Kidney capillary endothelial cell (primary cell): ENCODE measurements around the gene TGFB2.
A peak's percentile ranks its signal among the peaks of the same experiment; 100 is the strongest.
"Not testable (repeated sequence)": the region's sequence is repeated elsewhere in the genome, so short reads cannot be mapped to it uniquely, and the experiment has no call there.

Experiments
- DNase-seq: peaks from one replicate; pipeline ENCODE4 v3.0.0-alpha.2; 2018; ENCODE audit warnings: low spot score

TGFB2 gene

DNA sequence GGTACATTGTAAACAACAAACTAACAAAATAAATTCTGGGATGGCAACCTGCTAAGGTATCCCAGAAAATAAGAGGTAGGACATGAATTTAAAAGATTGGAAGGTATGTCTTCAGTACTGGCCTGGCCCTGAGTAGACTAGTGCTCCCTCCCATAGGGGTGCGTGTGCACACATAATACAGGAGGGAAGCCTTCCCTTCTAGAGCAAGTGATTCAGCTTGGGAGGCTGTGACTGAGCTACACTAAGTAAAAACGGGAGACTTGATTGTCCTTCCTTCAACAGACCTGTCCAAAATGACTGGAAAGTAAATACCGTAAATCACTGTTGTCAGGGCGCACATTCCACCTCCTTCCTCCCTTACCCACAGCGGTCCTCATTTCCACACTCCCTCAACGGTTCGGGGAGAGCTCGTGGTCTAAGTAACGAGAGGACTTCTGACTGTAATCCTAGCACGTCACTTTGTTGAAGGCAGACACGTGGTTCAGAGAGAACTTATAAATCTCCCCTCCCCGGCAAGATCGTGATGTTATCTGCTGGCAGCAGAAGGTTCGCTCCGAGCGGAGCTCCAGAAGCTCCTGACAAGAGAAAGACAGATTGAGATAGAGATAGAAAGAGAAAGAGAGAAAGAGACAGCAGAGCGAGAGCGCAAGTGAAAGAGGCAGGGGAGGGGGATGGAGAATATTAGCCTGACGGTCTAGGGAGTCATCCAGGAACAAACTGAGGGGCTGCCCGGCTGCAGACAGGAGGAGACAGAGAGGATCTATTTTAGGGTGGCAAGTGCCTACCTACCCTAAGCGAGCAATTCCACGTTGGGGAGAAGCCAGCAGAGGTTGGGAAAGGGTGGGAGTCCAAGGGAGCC lies at the start of gene TGFB2:
TGFB2 (plus strand) TSS at position 523 of the 859 bp plus-strand sequence. CDS start 1,366 bp downstream, outside the sequence.
- no peak for DNase-seq

- DNase-seq, result no peak
Observed at GRCh38 chr1:218296162-218296561, 49.0 kb upstream of the TGFB2 start.

GRCh38 chr1:218297461-218297860 lies 47.7 kb upstream of the TGFB2 start:
- DNase-seq, result no peak

DNA sequence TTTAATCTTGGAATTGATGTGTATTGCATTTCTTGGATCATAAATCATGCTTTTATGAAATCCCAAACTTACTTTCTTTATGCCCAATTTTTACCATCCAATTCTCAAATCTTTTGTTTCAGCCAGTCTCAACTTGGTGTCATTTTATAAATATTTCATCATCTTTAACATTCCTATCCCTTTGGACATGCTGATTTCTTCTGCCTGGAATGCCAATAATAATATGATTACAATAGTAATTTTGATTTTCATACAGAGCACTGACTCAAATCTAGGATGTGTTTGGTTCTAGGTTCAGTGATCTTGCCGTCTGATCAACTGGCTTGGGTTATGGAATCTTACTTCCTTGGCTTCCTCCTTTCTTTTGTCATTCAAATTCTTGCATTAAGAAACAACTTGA lies 47.3 kb upstream of the TGFB2 start:
- DNase-seq, result no peak

DNA sequence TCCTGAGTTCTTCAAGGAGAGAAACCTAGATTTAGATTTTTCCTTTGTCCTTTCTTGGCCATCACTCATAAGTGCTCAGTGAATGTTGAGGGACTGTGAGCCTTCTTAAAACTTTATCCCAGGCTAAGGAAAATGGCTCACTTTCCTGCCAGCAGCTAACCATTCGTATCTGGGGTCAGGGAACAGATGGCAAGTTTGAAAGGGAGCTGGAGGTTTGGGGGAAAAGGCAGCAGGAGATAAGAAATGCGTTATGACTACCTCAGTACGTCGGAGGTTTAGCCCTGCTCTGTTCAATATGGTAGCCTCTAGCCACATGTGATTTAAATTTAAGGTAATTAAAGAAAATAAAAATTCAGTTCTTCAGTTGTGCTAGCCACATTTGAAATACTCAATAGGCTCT lies 46.7 kb upstream of the TGFB2 start:
- DNase-seq, result no peak

- peak; percentile 22 for DNase-seq
Observed at GRCh38 chr1:218299416-218299815, 45.7 kb upstream of the TGFB2 start.

GRCh38 chr1:218301217-218301616 lies 43.9 kb upstream of the TGFB2 start:
- no peak for DNase-seq

GRCh38 chr1:218302155-218302554 lies 43.0 kb upstream of the TGFB2 start:
- DNase-seq, result no peak

GRCh38 chr1:218303176-218303879 lies 41.8 kb upstream of the TGFB2 start:
- no peak for DNase-seq

- DNase-seq, result no peak
Observed at GRCh38 chr1:218304281-218305039, 40.7 kb upstream of the TGFB2 start.

DNA sequence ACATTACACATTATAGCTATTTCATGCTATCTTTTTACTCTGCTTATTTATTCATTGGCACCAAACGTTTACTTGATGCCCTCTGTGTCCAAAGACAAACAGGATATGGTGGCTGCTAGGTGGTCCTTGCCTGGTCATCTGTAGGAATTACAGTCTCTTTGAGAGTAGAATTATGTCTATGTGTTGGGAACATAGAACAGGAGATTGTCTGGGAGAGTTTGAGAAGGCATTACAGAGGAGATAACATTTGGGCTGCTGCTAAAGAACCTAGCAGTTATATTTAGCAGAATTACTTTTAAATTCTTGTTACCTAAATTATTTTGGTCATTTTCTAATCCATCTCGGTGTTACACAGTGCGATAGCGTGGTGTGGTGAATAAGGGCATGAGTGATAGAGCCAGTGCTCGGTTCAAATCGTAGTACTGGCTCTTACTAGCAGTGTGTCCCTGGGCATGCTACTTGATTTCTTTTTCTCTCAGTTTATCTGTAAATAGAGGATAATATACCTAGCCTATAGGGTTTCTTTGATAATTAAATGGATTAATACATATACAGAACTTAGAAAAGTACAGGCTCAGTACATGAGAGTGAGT lies 39.6 kb upstream of the TGFB2 start:
- no peak for DNase-seq

DNA sequence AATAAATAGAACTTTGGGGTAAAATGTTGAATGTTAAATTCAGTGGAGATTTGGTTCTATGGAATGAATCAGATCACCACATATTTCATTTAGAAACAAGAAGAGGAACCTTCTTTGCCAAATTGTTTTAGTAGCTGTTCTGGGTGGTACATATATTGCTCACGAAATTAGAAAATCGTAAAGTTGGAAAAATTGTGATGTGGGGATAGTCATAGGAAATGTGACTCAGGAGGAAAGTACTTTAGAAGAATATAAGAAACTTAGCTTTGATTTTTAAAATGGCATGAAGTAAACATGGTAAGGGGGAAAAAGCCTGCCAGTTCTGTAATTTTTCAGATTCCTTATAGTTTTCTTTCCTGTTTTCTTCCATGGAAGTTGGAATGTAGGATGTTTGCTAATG lies 32.6 kb upstream of the TGFB2 start:
- peak; percentile 18 for DNase-seq

GRCh38 chr1:218314316-218314715 lies 30.8 kb upstream of the TGFB2 start:
- no peak for DNase-seq

GRCh38 chr1:218315638-218316037 lies 29.5 kb upstream of the TGFB2 start:
- no peak for DNase-seq

- no peak for DNase-seq
Observed at GRCh38 chr1:218317061-218317460, 28.1 kb upstream of the TGFB2 start.

GRCh38 chr1:218320182-218320581 lies 25.0 kb upstream of the TGFB2 start:
- not testable (repeated sequence) for DNase-seq

DNA sequence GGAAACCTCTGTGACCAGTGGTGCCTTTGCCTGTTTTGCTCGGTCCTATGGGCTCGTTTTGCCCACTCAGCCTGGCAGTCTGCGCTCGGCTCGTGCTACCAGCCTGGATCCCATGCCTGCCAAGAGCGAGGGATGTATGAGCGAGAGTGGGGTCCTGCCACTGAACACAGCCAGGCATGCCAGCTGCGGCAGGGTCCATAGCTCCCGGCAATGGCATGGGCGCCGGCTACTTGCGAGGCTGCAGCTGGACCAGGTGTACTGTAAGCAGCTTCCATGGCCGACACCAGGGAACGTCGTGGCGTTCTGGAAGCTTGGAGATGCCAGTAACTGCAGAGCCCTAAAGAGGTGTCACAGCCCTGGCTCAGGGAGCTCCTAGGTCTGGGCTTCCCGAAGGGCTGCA lies 22.4 kb upstream of the TGFB2 start:
- DNase-seq, result no peak

DNA sequence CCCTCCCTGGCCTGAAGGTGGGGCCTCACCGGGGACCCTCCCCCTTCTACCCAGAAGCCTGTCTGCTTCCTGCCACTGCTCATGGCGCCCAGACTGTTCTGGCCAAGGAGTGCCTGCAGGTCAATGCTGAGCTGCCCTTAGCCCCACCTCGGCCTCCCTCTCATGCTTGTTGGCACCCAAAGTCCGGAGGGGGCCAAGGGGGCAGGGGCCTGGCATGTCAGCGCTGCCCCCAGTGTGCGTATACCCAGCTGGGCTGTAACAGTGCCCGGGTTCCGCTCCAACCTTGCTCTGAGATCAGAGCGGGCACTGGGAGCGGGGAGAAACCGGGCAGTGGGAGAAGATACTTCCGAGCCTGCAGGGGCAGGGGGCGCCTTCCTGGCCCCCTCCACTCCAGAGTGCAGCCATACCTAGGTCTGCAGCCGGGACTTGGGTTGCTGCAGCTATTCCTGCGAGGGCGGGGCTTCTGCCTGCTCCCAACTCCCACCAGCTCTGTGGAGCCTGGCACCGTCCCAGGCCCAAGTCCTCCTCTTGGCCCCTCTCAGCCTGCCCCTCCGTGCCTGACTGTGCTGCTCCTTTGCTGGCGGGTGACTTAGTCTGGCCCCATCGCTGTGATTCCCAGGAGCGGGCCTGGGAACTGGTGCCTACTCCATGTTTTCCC lies 21.4 kb upstream of the TGFB2 start:
- DNase-seq, result no peak

- no peak for DNase-seq
Observed at GRCh38 chr1:218324226-218324580, 20.9 kb upstream of the TGFB2 start.

DNA sequence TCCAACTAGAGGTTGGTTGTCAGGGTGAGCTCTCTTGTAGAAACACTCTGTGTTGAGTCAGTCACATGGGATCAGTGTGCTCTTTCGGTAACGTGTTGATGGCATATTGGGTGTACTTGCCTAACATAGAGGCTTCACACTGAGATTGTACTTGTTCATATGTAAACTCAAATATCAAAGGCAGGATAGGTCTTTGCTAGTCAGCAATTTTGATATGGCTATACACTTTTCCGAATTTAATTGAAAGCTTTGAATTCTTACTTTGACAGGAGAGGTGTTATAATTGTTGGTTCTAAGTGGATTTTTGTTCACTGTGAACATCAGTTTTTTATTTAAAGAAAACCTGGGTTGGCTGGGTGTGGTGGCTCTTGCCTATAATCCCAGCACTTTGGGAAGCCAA lies 16.4 kb upstream of the TGFB2 start:
- no peak for DNase-seq

GRCh38 chr1:218330043-218330623 lies 15.0 kb upstream of the TGFB2 start:
- peak; percentile 44 for DNase-seq
